GM11168 (cell line): Measurements from ENCODE around the gene ETS1.

Experiments used
- in situ Hi-C: fragments of 300-500 bp; cut with MboI; formaldehyde crosslinking; loops from one replicate; pipeline ENCODE4 v1.12.0; 2022; ENCODE audit warnings: low sequenced_read_pairs; ENCODE audit not compliant: unreplicated experiment

Gene ETS1

DNA sequence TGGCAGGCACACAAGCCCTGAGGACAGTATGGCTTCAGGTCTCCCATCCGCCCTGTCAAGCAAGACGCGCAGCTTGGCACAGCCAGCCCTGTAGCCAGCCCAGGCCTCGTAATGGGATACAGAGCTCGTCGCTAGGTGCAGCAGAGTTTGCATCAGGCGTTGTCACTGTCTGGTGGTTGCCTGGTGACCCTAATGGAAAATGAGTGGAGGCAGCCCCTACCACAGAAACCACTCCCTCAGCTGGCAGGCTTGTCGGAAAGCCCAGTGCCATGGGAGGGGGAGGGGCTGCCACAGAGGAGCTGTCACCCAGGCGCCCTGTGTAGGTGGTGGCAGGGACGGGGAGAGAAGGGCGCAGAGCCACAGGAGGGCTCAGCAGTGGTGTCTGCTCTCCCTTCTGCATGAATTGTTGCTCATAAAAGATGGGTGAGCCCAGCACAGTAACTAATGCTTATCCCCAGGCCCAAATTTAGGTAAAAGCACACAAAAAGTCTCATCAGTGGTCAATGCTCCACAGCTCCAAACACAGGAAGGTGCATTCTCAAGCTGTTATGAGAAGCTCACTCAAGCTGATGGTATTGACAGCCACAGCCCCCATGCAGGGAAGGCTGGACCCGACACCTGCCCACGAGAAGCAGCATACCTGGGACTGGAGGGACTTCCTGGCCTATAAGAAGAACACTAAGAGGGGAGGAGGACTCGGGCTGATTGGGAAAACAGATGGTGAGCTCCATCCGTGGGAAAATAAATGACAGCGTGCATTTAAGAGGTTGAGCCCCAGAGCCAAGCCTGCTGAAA lies 164.6 kb downstream of the ETS1 start:
- in situ Hi-C loops = no loop called here

DNA sequence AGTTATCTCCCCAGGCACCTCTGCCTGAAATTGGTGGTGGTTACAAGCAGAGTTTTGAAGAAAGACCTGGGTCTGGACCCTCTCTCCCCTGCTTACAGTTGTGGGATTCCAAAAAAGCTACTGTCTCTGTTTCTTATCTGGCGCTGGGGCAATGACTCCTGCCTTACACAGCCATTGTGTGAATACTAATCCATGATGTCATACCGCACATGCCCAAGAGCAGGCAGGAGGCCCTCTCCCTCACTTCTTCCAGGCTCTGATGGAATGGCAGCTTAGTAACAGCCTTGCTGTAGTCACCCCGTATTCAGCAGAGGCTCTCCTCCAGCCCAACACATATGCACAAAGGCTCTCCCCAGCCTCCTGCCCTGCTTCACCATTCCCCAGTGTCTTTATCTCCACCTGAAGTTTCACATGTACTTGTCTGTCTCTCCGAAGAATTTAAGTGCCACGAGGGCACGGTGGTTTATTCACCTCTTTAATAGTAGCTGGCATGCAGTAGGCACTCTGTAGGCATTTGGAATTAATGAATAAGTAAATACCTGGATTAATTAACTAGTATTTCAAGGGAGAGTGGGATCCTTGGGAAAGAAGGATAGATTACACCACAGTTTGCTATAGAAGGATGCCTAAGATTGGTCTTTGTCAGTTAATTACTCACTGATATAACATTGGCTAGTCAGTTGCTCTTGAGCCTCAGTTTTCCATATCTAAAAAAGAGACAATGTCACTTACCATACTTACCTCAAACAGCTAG lies 165.6 kb downstream of the ETS1 start:
- in situ Hi-C loops = no loop called here

DNA sequence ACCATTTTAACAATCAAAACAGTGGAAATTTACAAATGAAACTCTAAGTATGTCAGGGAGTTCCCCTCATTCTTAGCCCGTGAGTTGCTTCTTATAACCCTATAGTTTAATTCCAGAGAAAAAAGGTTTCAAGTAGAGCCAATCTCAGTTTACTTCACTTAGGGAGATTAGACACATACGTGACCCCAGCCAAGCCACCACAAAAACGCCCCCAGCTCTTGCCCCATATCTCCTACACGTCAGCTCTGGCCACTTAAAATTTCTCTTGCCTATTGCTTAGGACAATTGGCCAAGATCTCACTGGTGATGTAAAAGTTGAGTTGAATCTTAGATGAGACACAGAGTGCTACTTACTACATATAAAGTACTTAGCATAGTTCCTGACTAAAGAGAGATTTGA lies 166.4 kb downstream of the ETS1 start:
- in situ Hi-C loops = no loop called here

DNA sequence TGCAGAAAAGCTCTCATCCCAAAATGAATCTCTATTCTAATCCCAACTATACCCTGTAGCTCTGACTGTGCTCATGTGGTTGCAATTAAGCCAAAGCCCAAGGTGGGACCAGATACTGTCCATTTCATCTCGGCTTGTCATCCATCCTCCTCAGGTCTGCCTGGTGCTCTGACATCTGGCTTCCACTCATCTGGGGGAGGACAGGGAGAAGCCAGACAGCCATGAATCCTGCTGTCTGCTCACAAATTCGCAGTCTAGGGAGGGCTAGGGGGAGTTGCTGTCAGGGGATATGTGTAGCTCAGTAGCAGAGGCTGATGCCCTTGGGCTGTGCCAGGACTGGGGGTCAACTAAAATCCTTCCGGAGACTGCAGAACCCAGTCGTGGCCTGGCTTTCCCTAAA lies 167.1 kb downstream of the ETS1 start:
- in situ Hi-C loops = no loop called here

DNA sequence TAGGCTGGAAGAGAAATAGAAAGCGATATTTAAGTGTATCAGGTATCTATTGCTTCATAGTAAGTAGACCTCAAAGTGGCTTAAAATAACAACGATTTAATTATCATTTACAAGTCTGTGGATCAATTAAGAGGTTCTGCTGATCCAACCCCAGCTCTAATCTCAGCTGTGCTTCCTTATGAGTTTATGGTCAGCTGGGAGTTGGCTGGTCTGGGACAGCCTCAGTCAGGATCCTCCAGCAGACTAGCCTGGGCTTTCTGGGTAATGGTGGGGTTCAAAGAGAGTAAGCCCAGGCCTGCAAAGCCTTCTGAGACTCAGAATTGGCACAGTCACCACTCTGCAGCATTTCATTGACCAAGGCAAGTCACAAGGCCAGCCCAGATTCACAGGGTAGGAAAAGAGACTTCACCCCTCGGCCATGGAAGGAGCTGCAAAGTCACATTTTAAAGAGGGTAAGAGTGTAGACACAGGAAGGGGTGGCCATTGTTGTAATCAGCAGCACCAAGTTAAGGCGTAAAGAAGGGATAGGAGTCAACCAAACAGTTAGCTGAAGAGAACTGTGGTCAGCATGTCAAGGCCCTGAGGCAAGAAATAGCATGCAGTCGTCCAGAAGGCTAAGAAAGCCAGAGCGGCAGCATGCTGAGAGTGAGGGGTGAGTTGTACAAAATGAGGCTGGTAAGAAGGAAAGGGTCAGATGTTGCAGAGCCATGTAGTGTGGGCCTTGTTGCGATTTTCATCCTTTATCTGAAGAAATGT lies 168.2 kb downstream of the ETS1 start:
- in situ Hi-C loops = no loop called here

DNA sequence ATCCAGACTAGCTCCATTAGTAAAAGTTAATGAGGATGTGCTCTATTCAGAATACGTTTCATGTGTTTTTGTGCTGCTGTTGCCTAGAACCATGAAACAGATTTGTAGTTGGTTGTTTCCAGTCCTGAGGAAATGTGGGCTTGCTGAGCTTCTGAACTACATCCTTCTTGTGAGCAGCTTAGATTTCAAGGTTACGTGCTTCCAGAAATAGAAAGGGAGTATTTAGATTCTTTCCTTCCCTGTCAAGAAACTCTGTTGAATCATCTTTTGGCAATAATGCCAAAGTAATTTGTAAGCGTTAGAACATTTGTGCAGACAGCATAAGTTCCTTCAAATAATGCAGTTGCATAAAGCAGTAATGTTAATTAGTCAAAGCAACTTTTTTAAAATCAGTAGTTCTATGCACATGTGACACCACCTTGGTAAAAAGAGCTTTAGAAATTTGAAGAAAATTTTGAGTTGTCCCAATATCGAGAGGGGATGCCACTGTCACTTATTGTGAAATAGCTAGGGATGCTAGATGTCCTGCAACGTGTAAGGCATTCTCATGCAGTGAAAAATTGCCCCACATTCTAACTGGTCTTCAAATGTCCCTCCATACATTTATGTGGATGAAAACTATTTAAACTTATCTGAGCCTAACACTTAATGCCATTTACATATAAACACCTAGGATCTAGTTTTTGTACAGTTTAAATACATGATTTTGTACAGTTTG lies 169.6 kb downstream of the ETS1 start:
- in situ Hi-C loops = no loop called here

DNA sequence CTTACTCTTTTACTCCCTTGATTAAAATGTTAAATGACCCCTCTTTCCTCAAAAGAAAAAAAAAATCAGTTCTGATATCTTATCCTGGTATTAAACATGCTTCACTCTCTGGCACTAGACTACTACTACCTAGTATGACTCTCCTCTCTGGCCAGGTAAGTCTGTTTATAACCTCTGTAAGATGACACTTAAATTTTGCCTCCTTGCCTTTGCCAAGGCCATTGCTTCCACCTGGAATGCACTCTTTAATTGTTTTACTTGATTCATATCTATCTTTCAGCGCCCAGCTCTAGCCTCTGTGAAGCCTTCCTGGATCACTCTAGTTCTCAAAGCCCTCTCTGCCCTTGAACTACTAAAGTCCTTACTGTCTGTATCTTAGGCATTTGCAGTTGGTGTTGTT lies 170.4 kb downstream of the ETS1 start:
- in situ Hi-C loops = no loop called here

DNA sequence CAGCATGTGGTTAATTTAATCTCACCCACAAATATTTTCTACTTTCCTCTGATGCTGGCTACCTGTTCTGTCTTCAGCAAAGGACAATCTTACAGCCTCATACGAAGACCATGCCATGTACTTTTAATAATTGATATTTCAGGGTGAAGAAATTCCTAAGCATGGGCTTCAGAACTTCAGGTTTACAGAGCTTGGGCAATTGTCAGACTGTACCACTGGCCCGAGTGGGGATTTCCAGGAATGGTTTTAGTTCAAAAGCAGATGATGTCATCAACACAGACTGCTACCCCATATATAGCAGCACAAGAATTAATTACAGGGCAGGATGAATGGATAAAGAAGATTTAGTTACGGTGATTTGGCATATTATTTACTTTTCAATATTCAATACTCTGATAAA lies 171.8 kb downstream of the ETS1 start:
- in situ Hi-C loops = no loop called here

DNA sequence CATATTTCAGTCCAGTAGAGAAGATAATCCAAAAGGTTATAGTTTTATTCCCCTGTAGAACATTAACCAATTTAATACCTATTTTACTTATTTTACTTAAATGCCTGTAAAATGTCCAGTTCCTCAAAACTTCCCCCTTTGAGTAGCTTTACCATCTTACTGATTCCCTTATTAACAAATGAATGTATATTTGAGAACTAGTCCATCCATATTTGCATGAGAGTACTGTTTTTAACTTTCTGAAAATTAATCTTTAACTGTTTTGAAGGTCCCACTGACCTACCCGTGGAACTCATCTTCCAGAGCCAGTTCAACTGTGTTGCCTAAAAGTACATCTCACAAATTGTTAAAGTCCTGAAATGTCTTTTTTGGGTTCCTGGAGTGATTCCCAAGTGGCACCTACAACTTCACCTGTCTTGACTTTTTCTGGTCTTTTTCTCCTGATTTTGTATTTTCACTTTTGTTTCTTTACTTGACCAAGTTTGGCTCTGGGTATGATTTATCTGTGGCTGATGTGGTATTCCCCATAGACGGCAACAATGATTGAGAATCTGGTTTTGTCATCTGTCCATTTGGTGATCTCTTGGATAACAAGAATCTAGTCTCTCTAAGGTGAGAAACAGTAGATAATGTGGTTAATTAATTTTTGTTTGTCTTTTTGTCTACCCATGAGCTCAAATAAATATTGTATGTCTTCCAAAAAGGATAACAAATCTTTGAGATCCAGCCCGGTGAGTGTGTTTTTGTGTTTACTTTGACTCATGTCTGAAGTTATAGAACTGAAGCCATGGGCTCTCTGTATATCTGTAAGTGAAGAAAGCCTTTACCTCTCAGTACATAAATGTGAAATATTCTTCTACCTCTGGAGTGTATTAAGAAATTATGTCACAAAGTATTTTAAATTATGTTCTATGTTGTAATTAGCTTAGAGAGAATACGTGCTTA lies 174.2 kb downstream of the ETS1 start:
- in situ Hi-C loops = no loop called here

DNA sequence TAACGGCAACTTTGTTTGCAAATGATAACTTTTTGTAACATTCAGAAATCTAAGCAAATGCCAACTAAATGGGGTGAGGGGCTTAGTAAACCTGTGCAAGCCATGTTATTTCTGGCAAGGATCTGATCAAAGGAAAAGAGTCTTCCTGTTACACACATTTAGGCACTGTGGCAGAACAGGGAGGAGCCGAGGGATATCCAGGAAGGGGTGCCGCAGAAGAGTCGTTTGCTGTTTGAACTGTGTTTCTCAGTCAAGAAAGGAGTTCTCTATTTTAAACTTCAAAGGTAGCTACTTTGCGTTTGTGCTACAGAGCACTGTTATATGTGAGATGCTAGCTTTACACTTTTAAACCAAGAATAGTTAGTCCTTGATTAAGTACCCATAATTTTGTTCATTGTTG lies 175.5 kb downstream of the ETS1 start:
- in situ Hi-C loops = no loop called here

DNA sequence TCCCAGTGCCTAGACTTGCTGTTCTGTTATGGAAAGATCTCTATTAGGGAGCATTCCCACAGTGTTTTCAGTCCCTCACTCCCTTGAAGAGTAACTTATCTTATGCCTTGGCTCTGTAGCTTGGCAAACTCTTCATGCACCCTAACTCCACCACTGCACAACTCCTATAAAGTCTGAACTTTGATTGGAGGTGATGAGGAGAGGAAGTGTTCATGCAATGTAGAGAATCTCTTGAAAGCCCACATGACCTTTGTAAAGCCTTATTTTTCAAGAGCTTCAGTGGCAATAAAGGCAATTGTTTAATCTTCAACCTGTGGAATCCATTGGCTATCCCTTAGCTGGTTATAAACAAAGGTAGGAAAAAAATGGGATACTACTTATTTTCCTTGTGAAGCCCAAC lies 176.2 kb downstream of the ETS1 start:
- in situ Hi-C loops = no loop called here

DNA sequence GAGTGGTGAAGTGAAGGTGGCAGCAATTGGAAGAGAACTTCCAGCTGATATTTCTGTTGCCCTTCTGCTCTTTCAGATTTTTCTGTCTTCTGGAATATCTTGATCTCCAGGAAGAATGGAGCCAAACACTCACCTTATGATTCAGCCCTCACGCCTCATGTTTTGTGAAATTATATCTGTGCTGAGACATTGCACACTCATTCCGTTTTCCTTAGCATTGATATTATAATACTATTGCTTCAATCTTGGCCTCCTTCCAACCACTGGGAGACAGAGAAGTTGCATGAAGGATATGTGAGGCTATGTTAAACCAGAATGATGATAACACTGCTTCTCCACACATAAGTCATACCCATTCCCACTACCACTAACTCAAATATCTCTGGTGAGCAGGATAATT lies 177.9 kb downstream of the ETS1 start:
- in situ Hi-C loops = no loop called here
